Transverse colon (tissue), 4 donors: ENCODE results near the gene LYPD4. TPM values are rescaled to one million over a fixed set of nuclear protein-coding genes. Genes with fewer than 3 reads are reported as not detected.

Source experiments
- DNase-seq: peaks from one replicate; pipeline ENCODE4 v3.0.0-alpha.2; 2019
- H3K27ac ChIP-seq, 4 donors: fragments of 200-600 bp; sonication (generic); 2 replicates each; pipeline ENCODE4 v1.5.1; 2016 to 2018; ENCODE audit warnings: inconsistent platforms in 4 of 4
- H3K27me3 ChIP-seq: fragments of 200-600 bp; sonication (generic); 2 replicates; pipeline ENCODE4 v1.5.1; 2017; ENCODE audit warnings: inconsistent platforms
- H3K36me3 ChIP-seq, 4 donors: fragments of 200-600 bp; sonication (generic); 2 replicates each; pipeline ENCODE4 v1.5.1; 2017 to 2019; ENCODE audit warnings: inconsistent platforms in 4 of 4
- H3K4me1 ChIP-seq, 4 donors: fragments of 200-600 bp; sonication (generic); 2 replicates each; pipeline ENCODE4 v1.5.1; 2017 to 2020; ENCODE audit warnings: inconsistent platforms in 4 of 4
- H3K4me3 ChIP-seq, 4 donors: fragments of 200-600 bp; sonication (generic); 1 replicate in 1 of 4; 2 replicates in 3 of 4; pipeline versions ENCODE4 v1.5.1 to v1.6.1; 2017 to 2019; ENCODE audit warnings: inconsistent platforms in 4 of 4
- H3K9me3 ChIP-seq, 2 donors: fragments of 200-600 bp; sonication (generic); 2 replicates each; pipeline ENCODE4 v1.5.1; 2017 to 2019; ENCODE audit warnings: inconsistent platforms in 2 of 2
- CTCF ChIP-seq, 5 experiments: fragments of 200-600 bp in 3 of 5; fragments of 450-650 bp in 2 of 5; sonication (generic) in 3 of 5; IDR thresholded peaks; 1 replicate in 2 of 5; 2 replicates in 3 of 5; pipeline ENCODE4 v1.5.1; 2016 to 2017; ENCODE audit warnings: antibody characterized with exemption in 5 of 5, inconsistent platforms in 3 of 5, mild to moderate bottlenecking in 2 of 5, moderate library complexity in 1 of 5
- EP300 ChIP-seq: sonication (generic); formaldehyde crosslinking; IDR thresholded peaks from one replicate; pipeline ENCODE4 v1.6.1; 2017; ENCODE audit warnings: antibody characterized with exemption, low read depth
- POLR2A ChIP-seq: fragments of 450-650 bp; IDR thresholded peaks from one replicate; pipeline ENCODE4 v1.6.1; 2016; ENCODE audit warnings: antibody characterized with exemption, mild to moderate bottlenecking, moderate library complexity
- POLR2AphosphoS5 ChIP-seq, 3 donors: sonication (generic); formaldehyde crosslinking; IDR thresholded peaks; one replicate each; pipeline ENCODE4 v1.6.1; 2016; ENCODE audit warnings: antibody characterized with exemption in 3 of 3
- WGBS, 2 donors: methylation state at CpG; one replicate each; pipeline ENCODE4 v1.1.5; 2018; ENCODE audit warnings: low coverage in 1 of 2; 5-methylcytosine and 5-hydroxymethylcytosine counted together
- in situ Hi-C, 4 donors: fragments of 200-750 bp; cut with MboI; loops; one replicate each; pipeline versions ENCODE4 v1.15.0 to v1.15.1; 2017; ENCODE audit warnings: low sequenced_read_pairs in 3 of 4, low pct_ligation_motif_present in 1 of 4, low pct_unique_long_range_greater_than_20kb in 1 of 4
- intact Hi-C: fragments of 100-400 bp; cut with DNase I; formaldehyde crosslinking; loops from one replicate; pipeline ENCODE4 v1.15.1; 2023; ENCODE audit warnings: low total_unique reads
- total RNA-seq, 4 donors: library from RNA; depleted of rRNA; stranded (reverse); fragments of >200 nt; gene quantifications; one replicate each; pipeline ENCODE4 v1.1.0, GENCODE V29; 2016

The LYPD4 gene
- total RNA-seq, 4 donors from 2014 or later: not detected

GRCh38 chr19:41810301-41810700 is 34.2 kb downstream of the LYPD4 start:
- Histone ChIP-seq H3K4me3 (no peak overlapping the region), H3K36me3 (no peaks in the 10 kb centered on the region), H3K4me1 (no peaks in the 10 kb centered on the region), H3K9me3 (no peaks in the 10 kb centered on the region), H3K27me3 (peaks cover 6% of the 10 kb centered on the region), H3K27ac (no peak overlapping the region)
- intact Hi-C loops (no loop called here), in situ Hi-C loops (no loop called here)
- 76% methylated on average over 4 of the region's 4 CpGs; no CpG with 5 or more reads in 1 of the 2 donors for WGBS, 2 donors
- no peak for TF ChIP-seq POLR2AphosphoS5 (IDR thresholded peaks at IDR 0.05)
- no peak for TF ChIP-seq POLR2A
- TF ChIP-seq EP300: no peak
- no peak for TF ChIP-seq CTCF (IDR thresholded peaks at IDR 0.05)
- no peak for DNase-seq

GRCh38 chr19:41808663-41809566 is 35.6 kb downstream of the LYPD4 start:
- DNase-seq: peak; percentile 30
- H3K27ac ChIP-seq: no peak overlapping the region
- H3K4me3 ChIP-seq: no peak overlapping the region
- in situ Hi-C loops (no loop called here), intact Hi-C loops (no loop called here)
- no peak for TF ChIP-seq POLR2AphosphoS5 (IDR thresholded peaks at IDR 0.05)
- no peak for TF ChIP-seq EP300
- no peak for TF ChIP-seq POLR2A
- TF ChIP-seq CTCF (IDR thresholded peaks at IDR 0.05): no peak
- no peaks in the 10 kb centered on the region for H3K36me3 ChIP-seq
- H3K9me3 ChIP-seq: no peaks in the 10 kb centered on the region
- peaks cover 6% of the 10 kb centered on the region for H3K27me3 ChIP-seq
- no peaks in the 10 kb centered on the region for H3K4me1 ChIP-seq
- 74% methylated on average over 16 of the region's 16 CpGs; no CpG with 5 or more reads in 1 of the 2 donors for WGBS, 2 donors

GRCh38 chr19:41807176-41807575 is 37.3 kb downstream of the LYPD4 start:
- DNase-seq: no peak
- no peaks in the 10 kb centered on the region for H3K36me3 ChIP-seq
- no peaks in the 10 kb centered on the region for H3K9me3 ChIP-seq
- peaks cover 6% of the 10 kb centered on the region for H3K27me3 ChIP-seq
- intact Hi-C loops: no loop called here
- peaks cover 0 to 2% (median 0%) of the 10 kb centered on the region in 4 donors for H3K4me1 ChIP-seq
- TF ChIP-seq POLR2A: no peak
- no peak overlapping the region for H3K4me3 ChIP-seq
- in situ Hi-C loops: no loop called here
- 97% methylated on average over 3 of the region's 3 CpGs; no CpG with 5 or more reads in 1 of the 2 donors for WGBS, 2 donors
- no peak overlapping the region for H3K27ac ChIP-seq

- TF ChIP-seq POLR2AphosphoS5 (IDR thresholded peaks at IDR 0.05) (no peak), EP300 (no peak)
- Histone ChIP-seq H3K27ac (no peak overlapping the region), H3K9me3 (no peaks in the 10 kb centered on the region), H3K36me3 (no peaks in the 10 kb centered on the region), H3K4me1 (peaks cover 0 to 6% (median 0%) of the 10 kb centered on the region in 4 donors), H3K27me3 (no peaks in the 10 kb centered on the region), H3K4me3 (no peak overlapping the region)
- in situ Hi-C loops (no loop called here), intact Hi-C loops (no loop called here)
- 68% methylated on average over 3 of the region's 3 CpGs; no CpG with 5 or more reads in 1 of the 2 donors for WGBS, 2 donors
- DNase-seq: no peak
Measured at GRCh38 chr19:41804336-41804735, 40.1 kb downstream of the LYPD4 start.

- no peak for TF ChIP-seq POLR2AphosphoS5 (IDR thresholded peaks at IDR 0.05)
- TF ChIP-seq POLR2A: no peak
- intact Hi-C loops (no loop called here), in situ Hi-C loops (no loop called here)
- H3K36me3 ChIP-seq: no peaks in the 10 kb centered on the region
- peaks cover 0 to 6% (median 0%) of the 10 kb centered on the region in 4 donors for H3K4me1 ChIP-seq
- no peaks in the 10 kb centered on the region for H3K27me3 ChIP-seq
- H3K9me3 ChIP-seq: no peaks in the 10 kb centered on the region
- H3K4me3 ChIP-seq: no peak overlapping the region
- WGBS, 2 donors: 66 to 70% methylated on average over 2 of the region's 2 CpGs
- no peak overlapping the region for H3K27ac ChIP-seq
- DNase-seq: no peak
Measured at GRCh38 chr19:41802770-41803169, 41.7 kb downstream of the LYPD4 start.
